H9 (cell line): ENCODE measurements around the gene ENPEP. TPM values are rescaled to one million over a fixed set of nuclear protein-coding genes. Genes with fewer than 3 reads are reported as not detected.

Experiments
- DNase-seq: peaks from one replicate; pipeline ENCODE4 v3.0.0-alpha.2; 2017
- H2AFZ ChIP-seq: one replicate; pipeline ENCODE4 v1.6.1; 2013; ENCODE audit warnings: mild to moderate bottlenecking, low read length, control low read depth, moderate library complexity
- H2AK5ac ChIP-seq: 2 replicates; pipeline ENCODE4 v1.6.1; 2013; ENCODE audit warnings: low read length, control low read depth, mixed read lengths; ENCODE audit not compliant: insufficient read length
- H2BK120ac ChIP-seq: one replicate; pipeline ENCODE4 v1.6.1; 2013; ENCODE audit warnings: low read depth, mild to moderate bottlenecking, low read length, control low read depth, inconsistent platforms; ENCODE audit not compliant: poor library complexity, severe bottlenecking
- H2BK12ac ChIP-seq: 2 replicates; pipeline ENCODE4 v1.6.1; 2013; ENCODE audit warnings: low read length, control low read depth, mixed read lengths, low read depth; ENCODE audit not compliant: insufficient read length
- H2BK15ac ChIP-seq: 2 replicates; pipeline ENCODE4 v1.6.1; 2013; ENCODE audit warnings: low read depth, low read length, control low read depth
- H2BK20ac ChIP-seq: one replicate; pipeline ENCODE4 v1.6.1; 2013; ENCODE audit warnings: low read depth, mild to moderate bottlenecking, low read length, control low read depth, inconsistent platforms; ENCODE audit not compliant: poor library complexity, severe bottlenecking
- H2BK5ac ChIP-seq: 2 replicates; pipeline ENCODE4 v1.6.1; 2013; ENCODE audit warnings: low read length, control low read depth, mixed read lengths; ENCODE audit not compliant: insufficient read length
- H3K14ac ChIP-seq: 2 replicates; pipeline ENCODE4 v1.6.1; 2013; ENCODE audit warnings: low read length, control low read depth; ENCODE audit not compliant: insufficient read depth
- H3K18ac ChIP-seq: 2 replicates; pipeline ENCODE4 v1.6.1; 2013; ENCODE audit warnings: low read depth, mild to moderate bottlenecking, mixed read lengths, low read length, control low read depth; ENCODE audit not compliant: insufficient read length
- H3K23ac ChIP-seq: 2 replicates; pipeline ENCODE4 v1.6.1; 2013; ENCODE audit warnings: low read length, control low read depth, mixed read lengths, low read depth; ENCODE audit not compliant: insufficient read length
- H3K23me2 ChIP-seq: 2 replicates; pipeline ENCODE4 v1.6.1; 2013; ENCODE audit warnings: low read depth, mild to moderate bottlenecking, mixed read lengths, low read length, control low read depth; ENCODE audit not compliant: insufficient read length, poor library complexity, severe bottlenecking
- H3K27ac ChIP-seq: 2 replicates; pipeline ENCODE4 v1.5.1; 2013; ENCODE audit warnings: low read length, control low read depth, mixed read lengths, low read depth; ENCODE audit not compliant: insufficient read length
- H3K27me3 ChIP-seq: 2 replicates; pipeline ENCODE4 v1.6.1; 2013; ENCODE audit warnings: low read length, control low read depth, inconsistent platforms; ENCODE audit not compliant: insufficient read depth
- H3K4ac ChIP-seq: 2 replicates; pipeline ENCODE4 v1.6.1; 2013; ENCODE audit warnings: low read depth, mild to moderate bottlenecking, control low read depth, inconsistent platforms, low read length, moderate library complexity
- H3K4me1 ChIP-seq: 2 replicates; pipeline ENCODE4 v1.6.1; 2013; ENCODE audit warnings: low read length, control low read depth, inconsistent platforms; ENCODE audit not compliant: insufficient read depth
- H3K4me2 ChIP-seq: 2 replicates; pipeline ENCODE4 v1.6.1; 2013; ENCODE audit warnings: low read length, control low read depth, mixed read lengths; ENCODE audit not compliant: insufficient read length, insufficient read depth
- H3K56ac ChIP-seq: 2 replicates; pipeline ENCODE4 v1.6.1; 2013; ENCODE audit warnings: low read depth, mild to moderate bottlenecking, mixed read lengths, low read length, control low read depth; ENCODE audit not compliant: insufficient read length
- H3K79me1 ChIP-seq: 2 replicates; pipeline ENCODE4 v1.6.1; 2013; ENCODE audit warnings: low read depth, mild to moderate bottlenecking, moderate library complexity, low read length, control low read depth, inconsistent platforms; ENCODE audit not compliant: insufficient read depth, poor library complexity, severe bottlenecking
- H3K79me2 ChIP-seq: 2 replicates; pipeline ENCODE4 v1.6.1; 2013; ENCODE audit warnings: low read length, control low read depth, inconsistent platforms; ENCODE audit not compliant: insufficient read depth
- H3K9ac ChIP-seq: 2 replicates; pipeline ENCODE4 v1.6.1; 2013; ENCODE audit warnings: low read length, control low read depth, mixed read lengths; ENCODE audit not compliant: insufficient read length; ENCODE audit errors: extremely low read depth
- H3K9me3 ChIP-seq: one replicate; pipeline ENCODE4 v1.6.1; 2013; ENCODE audit warnings: low read depth, low read length, inconsistent platforms; ENCODE audit not compliant: control insufficient read depth
- H3T11ph ChIP-seq: one replicate; pipeline ENCODE4 v1.6.1; 2013; ENCODE audit warnings: mild to moderate bottlenecking, low read length, control low read depth, inconsistent platforms
- H4K20me1 ChIP-seq: one replicate; pipeline ENCODE4 v1.6.1; 2013; ENCODE audit not compliant: control insufficient read depth, insufficient read length, insufficient read depth
- H4K5ac ChIP-seq: 2 replicates; pipeline ENCODE4 v1.6.1; 2013; ENCODE audit warnings: low read depth, mild to moderate bottlenecking, mixed read lengths, low read length, control low read depth; ENCODE audit not compliant: insufficient read length
- H4K8ac ChIP-seq: replicated peaks from 2 replicates; pipeline ENCODE4 v1.6.1; 2013; ENCODE audit warnings: low read length, control low read depth, mixed read lengths, low read depth; ENCODE audit not compliant: insufficient read length
- H4K91ac ChIP-seq: 2 replicates; pipeline ENCODE4 v1.6.1; 2013; ENCODE audit warnings: low read depth, mild to moderate bottlenecking, moderate library complexity, mixed read lengths, low read length, control low read depth; ENCODE audit not compliant: insufficient read length
- H3K27ac Mint-ChIP-seq, 3 experiments: 2 replicates in 2 of 3; 3 replicates in 1 of 3; pipeline ENCODE4 v1.8.0; 2020 to 2021; ENCODE audit warnings: mixed read lengths in 3 of 3, mild to moderate bottlenecking in 1 of 3, moderate library complexity in 1 of 3
- H3K27me3 Mint-ChIP-seq: 2 replicates; pipeline ENCODE4 v1.8.0; 2021; ENCODE audit warnings: low read depth, mild to moderate bottlenecking, moderate library complexity, mixed read lengths
- H3K36me3 Mint-ChIP-seq, 3 experiments: 2 replicates in 2 of 3; 3 replicates in 1 of 3; pipeline ENCODE4 v1.8.0; 2020 to 2021; ENCODE audit warnings: low read depth in 3 of 3, mixed read lengths in 3 of 3; ENCODE audit not compliant: insufficient read depth in 1 of 3
- H3K4me1 Mint-ChIP-seq, 2 experiments: 2 replicates each; pipeline ENCODE4 v1.8.0; 2020; ENCODE audit warnings: mixed read lengths in 2 of 2
- H3K4me3 Mint-ChIP-seq, 2 experiments: 2 replicates in 1 of 2; 3 replicates in 1 of 2; pipeline ENCODE4 v1.8.0; 2020 to 2021; ENCODE audit warnings: mild to moderate bottlenecking in 2 of 2, mixed read lengths in 2 of 2, moderate library complexity in 1 of 2
- H3K9me3 Mint-ChIP-seq, 2 experiments: 2 replicates in 1 of 2; 3 replicates in 1 of 2; pipeline ENCODE4 v1.8.0; 2020; ENCODE audit warnings: mild to moderate bottlenecking in 2 of 2, mixed read lengths in 2 of 2, moderate library complexity in 1 of 2
- WGBS: extraction: QIAGEN DNeasy Blood & Tissue Kit; methylation state at CpG from one replicate; pipeline ENCODE4 v1.1.7; 2013; ENCODE audit warnings: missing lambda C conversion rate, low lambda C conversion rate, mixed read lengths; ENCODE audit not compliant: insufficient read length; ENCODE audit errors: extremely low coverage; 5-methylcytosine and 5-hydroxymethylcytosine counted together
- total RNA-seq: library from RNA; stranded (reverse); gene quantifications from 2 replicates; pipeline ENCODE4 v1.2.1, GENCODE V29; 2021
- TF ChIP-seq, protein P1 (sequence below): fragments of 200-600 bp; sonication (generic); conservative IDR thresholded peaks from 3 replicates; pipeline ENCODE4 v1.8.0; 2021; ENCODE audit warnings: antibody characterized with exemption, mild to moderate bottlenecking

Gene ENPEP
- total RNA-seq, 1 experiment from 2014 or later: 0.44 TPM

DNA sequence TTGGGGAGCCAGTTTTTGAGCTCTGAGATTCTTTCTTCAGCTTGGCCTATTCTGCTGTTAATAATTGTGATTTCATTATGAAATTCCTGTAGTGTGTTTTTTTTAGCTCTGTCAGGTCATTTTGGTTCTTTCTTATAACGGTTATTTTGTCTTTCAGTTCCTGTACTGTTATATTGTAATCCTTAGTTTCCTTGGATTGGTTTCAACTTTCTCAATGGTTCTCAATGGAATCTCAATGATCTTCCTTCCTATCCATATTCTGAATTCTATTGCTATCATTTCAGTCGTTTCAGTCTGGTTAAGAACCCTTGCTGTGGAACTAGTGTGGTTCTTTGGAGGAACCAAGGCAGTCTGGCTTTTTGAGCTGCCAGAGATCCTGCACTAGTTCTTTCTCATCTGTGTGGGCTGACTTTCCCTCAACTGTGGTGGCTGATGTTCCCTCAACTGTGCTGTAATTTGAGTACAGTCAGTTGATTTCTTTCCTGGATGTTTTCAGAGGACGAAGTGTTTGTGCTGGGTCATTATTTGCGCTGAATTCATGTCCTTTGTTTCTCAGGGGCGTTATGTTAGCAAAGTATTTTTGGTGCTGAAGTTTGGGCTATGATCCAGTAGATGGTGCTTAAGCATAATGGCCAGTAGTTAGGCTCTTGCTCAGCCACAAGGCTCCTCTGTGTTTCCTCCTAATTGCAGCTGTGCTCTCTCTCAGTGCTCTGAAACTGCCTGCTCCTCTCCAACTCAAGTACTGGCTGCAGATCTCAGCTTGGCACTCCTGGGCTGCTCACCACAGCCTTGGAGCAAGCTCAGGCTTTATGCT, 27.5 kb downstream of the ENPEP start:
- Histone ChIP-seq H3K18ac (no peak overlapping the region), H3K27me3 (no peaks in the 10 kb centered on the region), H3K27ac (no peak overlapping the region), H3K79me2 (no peaks in the 10 kb centered on the region), H2BK5ac (no peak overlapping the region), H4K20me1 (no peaks in the 10 kb centered on the region), H3K4ac (no peak overlapping the region), H3K9me3 (no peaks in the 10 kb centered on the region), H2BK12ac (no peak overlapping the region), H3K23me2 (no peaks in the 10 kb centered on the region), H2BK120ac (no peak overlapping the region), H3K23ac (no peak overlapping the region), H4K8ac (no peak overlapping the region), H2BK15ac (no peak overlapping the region), H3T11ph (no peak overlapping the region), H3K79me1 (no peaks in the 10 kb centered on the region), H2AFZ (no peak overlapping the region), H2AK5ac (no peak overlapping the region), H3K14ac (no peak overlapping the region; the same call in 1 of the 2 replicates), H3K56ac (no peak overlapping the region), H3K4me2 (no peak overlapping the region), H3K9ac (no peak overlapping the region), H4K91ac (no peak overlapping the region), H4K5ac (no peak overlapping the region), H2BK20ac (no peak overlapping the region), H3K4me1 (no peaks in the 10 kb centered on the region)
- H3K27me3 Mint-ChIP-seq: no peaks in the 10 kb centered on the region; the same call in 1 of the 2 replicates
- TF ChIP-seq, protein P1, sequence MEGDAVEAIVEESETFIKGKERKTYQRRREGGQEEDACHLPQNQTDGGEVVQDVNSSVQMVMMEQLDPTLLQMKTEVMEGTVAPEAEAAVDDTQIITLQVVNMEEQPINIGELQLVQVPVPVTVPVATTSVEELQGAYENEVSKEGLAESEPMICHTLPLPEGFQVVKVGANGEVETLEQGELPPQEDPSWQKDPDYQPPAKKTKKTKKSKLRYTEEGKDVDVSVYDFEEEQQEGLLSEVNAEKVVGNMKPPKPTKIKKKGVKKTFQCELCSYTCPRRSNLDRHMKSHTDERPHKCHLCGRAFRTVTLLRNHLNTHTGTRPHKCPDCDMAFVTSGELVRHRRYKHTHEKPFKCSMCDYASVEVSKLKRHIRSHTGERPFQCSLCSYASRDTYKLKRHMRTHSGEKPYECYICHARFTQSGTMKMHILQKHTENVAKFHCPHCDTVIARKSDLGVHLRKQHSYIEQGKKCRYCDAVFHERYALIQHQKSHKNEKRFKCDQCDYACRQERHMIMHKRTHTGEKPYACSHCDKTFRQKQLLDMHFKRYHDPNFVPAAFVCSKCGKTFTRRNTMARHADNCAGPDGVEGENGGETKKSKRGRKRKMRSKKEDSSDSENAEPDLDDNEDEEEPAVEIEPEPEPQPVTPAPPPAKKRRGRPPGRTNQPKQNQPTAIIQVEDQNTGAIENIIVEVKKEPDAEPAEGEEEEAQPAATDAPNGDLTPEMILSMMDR: no peak; the same call in 2 of the 3 replicates
- H3K9me3 Mint-ChIP-seq: peaks cover 3% of the 10 kb centered on the region in 2 experiments; a peak in 2 of 5 replicates
- H3K4me3 Mint-ChIP-seq: no peak overlapping the region
- H3K27ac Mint-ChIP-seq: no peak overlapping the region; a peak in 1 of 7 replicates
- no CpG with 5 or more reads among the region's 5 CpGs for WGBS
- H3K4me1 Mint-ChIP-seq: peaks cover 6 to 15% of the 10 kb centered on the region in 2 experiments; a peak in 3 of 4 replicates
- DNase-seq: peak; percentile 36
- peaks cover 0 to 1% (median 0%) of the 10 kb centered on the region in 3 experiments; a peak in 3 of 7 replicates for H3K36me3 Mint-ChIP-seq
